HepG2 (cell line): Measurements from ENCODE around the gene C5.

ENCODE experiments used
- CHD2 ChIP-seq: IDR thresholded peaks from 2 replicates; pipeline ENCODE4 v1.6.1; 2011; ENCODE audit warnings: low read depth, low read length, improper control_type of control experiment
- ETV6 ChIP-seq: sonication (generic); formaldehyde crosslinking; conservative IDR thresholded peaks from 2 replicates; pipeline ENCODE4 v1.4.0; 2020; ENCODE audit warnings: missing genetic modification reagents
- HDAC2 ChIP-seq: sonication (generic); formaldehyde crosslinking; IDR thresholded peaks from 2 replicates; pipeline ENCODE4 v1.4.0; 2020; ENCODE audit warnings: missing genetic modification reagents
- MAFF ChIP-seq: IDR thresholded peaks from 2 replicates; pipeline ENCODE4 v1.6.1; 2011; ENCODE audit warnings: low read depth, low read length, improper control_type of control experiment
- MAZ ChIP-seq, 2 experiments: sonication (generic) in 1 of 2; formaldehyde crosslinking in 1 of 2; IDR thresholded peaks; 2 replicates each; pipeline versions ENCODE4 v1.5.0 to v1.6.1; 2012 to 2020; ENCODE audit warnings: low read depth in 2 of 2, mild to moderate bottlenecking in 2 of 2, borderline replicate concordance in 1 of 2, improper control_type of control experiment in 1 of 2, low read length in 1 of 2, missing genetic modification reagents in 1 of 2, moderate library complexity in 1 of 2
- PHF8 ChIP-seq: sonication (generic); formaldehyde crosslinking; IDR thresholded peaks from 2 replicates; pipeline ENCODE4 v1.5.0; 2020; ENCODE audit warnings: missing genetic modification reagents
- SP1 ChIP-seq, 2 experiments: fragments of 450-650 bp in 1 of 2; sonication (generic) in 1 of 2; formaldehyde crosslinking in 1 of 2; IDR thresholded peaks; 2 replicates each; pipeline versions ENCODE4 v1.4.0 to v1.6.1; 2016 to 2020; ENCODE audit warnings: missing genetic modification reagents in 1 of 2
- SRF ChIP-seq: IDR thresholded peaks from 2 replicates; pipeline ENCODE4 v1.6.1; 2011; ENCODE audit warnings: mild to moderate bottlenecking, low read depth, low read length, moderate library complexity
- ZFP41 ChIP-seq: sonication (generic); formaldehyde crosslinking; IDR thresholded peaks from 2 replicates; pipeline ENCODE4 v1.4.0; 2020; ENCODE audit warnings: mild to moderate bottlenecking, missing genetic modification reagents, borderline replicate concordance
- TF ChIP-seq, protein P1 (sequence below): IDR thresholded peaks from 2 replicates; pipeline ENCODE4 v1.6.1; 2012; ENCODE audit warnings: inconsistent platforms
- TF ChIP-seq, protein P2 (sequence below): sonication (generic); formaldehyde crosslinking; IDR thresholded peaks from 2 replicates; pipeline ENCODE4 v1.5.0; 2020; ENCODE audit warnings: mild to moderate bottlenecking, missing genetic modification reagents, moderate library complexity
- TF ChIP-seq, protein P3 (sequence below): IDR thresholded peaks from 2 replicates; pipeline ENCODE4 v1.6.1; 2016; ENCODE audit warnings: low read depth, borderline replicate concordance
- TF ChIP-seq, protein P4 (sequence below): sonication (generic); formaldehyde crosslinking; IDR thresholded peaks from 2 replicates; pipeline ENCODE4 v1.4.0; 2020; ENCODE audit warnings: missing genetic modification reagents

DNA sequence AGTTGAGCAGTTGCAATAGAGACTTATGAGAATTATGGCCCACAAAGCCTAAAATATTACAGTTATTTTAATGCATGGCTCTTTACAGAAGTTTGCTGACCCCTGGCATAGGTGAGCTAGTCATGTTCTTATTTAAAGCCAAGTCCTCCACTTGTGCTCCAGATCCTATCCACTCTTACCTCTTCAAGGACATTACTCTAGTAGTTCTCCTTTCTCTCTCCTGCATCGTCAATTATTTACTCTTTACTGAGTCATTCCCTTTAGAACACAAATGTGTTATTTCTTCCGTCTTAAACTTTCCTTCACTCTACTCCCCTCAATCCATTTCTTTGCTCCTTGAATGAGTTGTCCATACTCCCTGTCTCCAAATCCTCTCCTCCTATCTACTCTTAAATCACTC is 102.9 kb downstream of the C5 start:
- no peak for TF ChIP-seq MAFF
- TF ChIP-seq, protein P1, sequence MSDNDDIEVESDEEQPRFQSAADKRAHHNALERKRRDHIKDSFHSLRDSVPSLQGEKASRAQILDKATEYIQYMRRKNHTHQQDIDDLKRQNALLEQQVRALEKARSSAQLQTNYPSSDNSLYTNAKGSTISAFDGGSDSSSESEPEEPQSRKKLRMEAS = no peak
- TF ChIP-seq ZFP41 = no peak
- TF ChIP-seq CHD2 = no peak
- TF ChIP-seq, protein P2, sequence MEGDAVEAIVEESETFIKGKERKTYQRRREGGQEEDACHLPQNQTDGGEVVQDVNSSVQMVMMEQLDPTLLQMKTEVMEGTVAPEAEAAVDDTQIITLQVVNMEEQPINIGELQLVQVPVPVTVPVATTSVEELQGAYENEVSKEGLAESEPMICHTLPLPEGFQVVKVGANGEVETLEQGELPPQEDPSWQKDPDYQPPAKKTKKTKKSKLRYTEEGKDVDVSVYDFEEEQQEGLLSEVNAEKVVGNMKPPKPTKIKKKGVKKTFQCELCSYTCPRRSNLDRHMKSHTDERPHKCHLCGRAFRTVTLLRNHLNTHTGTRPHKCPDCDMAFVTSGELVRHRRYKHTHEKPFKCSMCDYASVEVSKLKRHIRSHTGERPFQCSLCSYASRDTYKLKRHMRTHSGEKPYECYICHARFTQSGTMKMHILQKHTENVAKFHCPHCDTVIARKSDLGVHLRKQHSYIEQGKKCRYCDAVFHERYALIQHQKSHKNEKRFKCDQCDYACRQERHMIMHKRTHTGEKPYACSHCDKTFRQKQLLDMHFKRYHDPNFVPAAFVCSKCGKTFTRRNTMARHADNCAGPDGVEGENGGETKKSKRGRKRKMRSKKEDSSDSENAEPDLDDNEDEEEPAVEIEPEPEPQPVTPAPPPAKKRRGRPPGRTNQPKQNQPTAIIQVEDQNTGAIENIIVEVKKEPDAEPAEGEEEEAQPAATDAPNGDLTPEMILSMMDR = no peak
- no peak for TF ChIP-seq PHF8 (CRISPR knock-in tag)
- TF ChIP-seq SP1 (IDR thresholded peaks at IDR 0.05) = no peak
- no peak for TF ChIP-seq SP1 (CRISPR knock-in tag; IDR thresholded peaks at IDR 0.05)
- no peak for TF ChIP-seq ETV6 (CRISPR knock-in tag)
- TF ChIP-seq SRF = no peak
- TF ChIP-seq HDAC2 (CRISPR knock-in tag) = no peak
- TF ChIP-seq, protein P3, sequence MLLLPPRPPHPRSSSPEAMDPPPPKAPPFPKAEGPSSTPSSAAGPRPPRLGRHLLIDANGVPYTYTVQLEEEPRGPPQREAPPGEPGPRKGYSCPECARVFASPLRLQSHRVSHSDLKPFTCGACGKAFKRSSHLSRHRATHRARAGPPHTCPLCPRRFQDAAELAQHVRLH (CRISPR knock-in tag) = no peak
- TF ChIP-seq, protein P4, sequence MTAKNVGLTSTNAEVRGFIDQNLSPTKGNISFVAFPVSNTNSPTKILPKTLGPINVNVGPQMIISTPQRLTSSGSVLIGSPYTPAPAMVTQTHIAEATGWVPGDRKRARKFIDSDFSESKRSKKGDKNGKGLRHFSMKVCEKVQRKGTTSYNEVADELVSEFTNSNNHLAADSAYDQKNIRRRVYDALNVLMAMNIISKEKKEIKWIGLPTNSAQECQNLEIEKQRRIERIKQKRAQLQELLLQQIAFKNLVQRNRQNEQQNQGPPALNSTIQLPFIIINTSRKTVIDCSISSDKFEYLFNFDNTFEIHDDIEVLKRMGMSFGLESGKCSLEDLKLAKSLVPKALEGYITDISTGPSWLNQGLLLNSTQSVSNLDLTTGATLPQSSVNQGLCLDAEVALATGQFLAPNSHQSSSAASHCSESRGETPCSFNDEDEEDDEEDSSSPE = no peak
- TF ChIP-seq MAZ (IDR thresholded peaks at IDR 0.05; ENCODE audit: borderline replicate concordance, low read depth, low read length) = no peak
- TF ChIP-seq MAZ (CRISPR knock-in tag; IDR thresholded peaks at IDR 0.05; ENCODE audit: low read depth) = no peak
